NCI-H748 (cell line): ENCODE data around the gene UBL5.

Source experiments
- DNase-seq: peaks from one replicate; lab custom pipeline; 2025; ENCODE audit not compliant: unreplicated experiment; lab: John Stamatoyannopoulos, UW

The UBL5 gene

DNA sequence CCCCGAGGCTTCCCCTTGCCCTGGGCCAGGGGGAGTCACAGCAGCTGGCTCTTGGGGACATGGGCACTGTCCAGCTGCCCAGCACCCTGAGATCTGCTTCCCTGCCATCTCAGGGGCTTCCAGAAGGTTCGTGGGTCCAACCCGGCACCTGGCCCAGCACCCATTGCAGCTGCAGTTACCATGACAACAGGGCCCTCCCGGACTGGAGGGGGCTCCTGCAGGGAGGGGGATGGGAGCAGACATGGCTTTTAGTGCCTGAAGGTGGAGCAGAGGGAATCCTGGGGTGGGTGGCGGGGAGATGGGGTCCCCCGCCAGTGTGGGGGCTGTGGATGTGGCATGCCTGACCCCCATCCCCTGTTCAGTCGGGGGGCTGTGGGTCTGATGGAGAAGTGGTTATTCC lies 22.1 kb downstream of the UBL5 start:
- DNase-seq, result no peak

- no peak for DNase-seq
Measured at GRCh38 chr19:9850235-9850959, 22.7 kb downstream of the UBL5 start.

DNA sequence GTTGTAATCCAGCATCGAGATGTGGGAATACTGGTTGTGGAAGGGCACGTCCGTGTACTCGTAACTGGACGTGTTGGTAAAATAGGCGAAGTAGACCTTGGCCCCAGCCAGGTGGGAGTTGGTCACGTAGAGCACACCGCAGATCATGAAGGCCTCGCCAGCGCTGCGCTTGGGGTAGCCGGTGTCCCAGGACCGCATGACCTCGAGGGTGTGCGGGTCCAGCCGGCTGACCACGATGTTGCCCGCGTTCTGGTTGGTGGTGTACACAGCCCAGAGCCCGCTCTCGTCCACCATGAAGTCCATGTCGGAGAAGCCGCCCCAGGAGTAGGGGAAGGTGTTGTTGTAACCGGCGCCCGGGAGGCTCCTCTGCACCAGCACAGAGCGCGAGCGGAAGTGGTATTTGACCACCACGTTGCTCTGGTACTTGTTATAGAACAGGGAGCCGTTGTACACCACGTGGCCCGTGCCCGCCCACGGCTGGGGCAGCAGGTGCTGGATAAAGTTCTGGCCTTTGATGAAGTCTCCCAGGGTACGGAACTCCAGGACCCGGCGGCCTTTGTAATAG lies 26.6 kb downstream of the UBL5 start:
- DNase-seq, result no peak

GRCh38 chr19:9856609-9857008 lies 28.9 kb downstream of the UBL5 start:
- DNase-seq, result no peak

DNA sequence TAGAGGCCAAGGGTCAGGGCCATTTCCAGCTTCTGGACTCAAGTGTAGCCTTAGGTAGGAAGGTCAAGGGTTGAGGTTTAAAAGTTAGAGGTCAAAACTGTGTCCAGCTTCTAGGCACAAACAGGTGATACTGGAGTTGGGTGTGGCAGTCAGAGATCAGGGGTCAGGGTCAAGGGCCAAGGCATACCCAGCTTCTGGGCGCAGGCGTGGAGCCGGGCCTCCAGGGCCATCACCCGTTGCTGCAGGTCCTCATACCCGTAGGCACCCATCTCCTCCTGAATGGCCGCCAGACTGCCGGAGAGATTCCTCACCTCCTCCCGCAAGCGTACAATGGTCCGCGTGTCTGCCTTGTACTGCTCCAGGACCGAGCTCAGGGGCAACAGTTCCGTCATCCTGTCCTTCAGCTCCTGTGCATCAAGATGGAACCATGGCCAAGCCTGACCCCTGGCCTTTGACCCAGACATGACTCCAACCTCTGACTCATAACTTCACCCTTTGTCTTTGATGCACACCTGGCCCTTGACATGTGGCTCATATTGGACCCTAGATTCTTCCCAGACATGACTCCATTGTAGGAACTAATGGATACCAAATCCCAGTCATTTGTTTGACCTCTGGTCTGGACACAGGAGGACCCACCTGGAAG lies 29.5 kb downstream of the UBL5 start:
- no peak for DNase-seq

DNA sequence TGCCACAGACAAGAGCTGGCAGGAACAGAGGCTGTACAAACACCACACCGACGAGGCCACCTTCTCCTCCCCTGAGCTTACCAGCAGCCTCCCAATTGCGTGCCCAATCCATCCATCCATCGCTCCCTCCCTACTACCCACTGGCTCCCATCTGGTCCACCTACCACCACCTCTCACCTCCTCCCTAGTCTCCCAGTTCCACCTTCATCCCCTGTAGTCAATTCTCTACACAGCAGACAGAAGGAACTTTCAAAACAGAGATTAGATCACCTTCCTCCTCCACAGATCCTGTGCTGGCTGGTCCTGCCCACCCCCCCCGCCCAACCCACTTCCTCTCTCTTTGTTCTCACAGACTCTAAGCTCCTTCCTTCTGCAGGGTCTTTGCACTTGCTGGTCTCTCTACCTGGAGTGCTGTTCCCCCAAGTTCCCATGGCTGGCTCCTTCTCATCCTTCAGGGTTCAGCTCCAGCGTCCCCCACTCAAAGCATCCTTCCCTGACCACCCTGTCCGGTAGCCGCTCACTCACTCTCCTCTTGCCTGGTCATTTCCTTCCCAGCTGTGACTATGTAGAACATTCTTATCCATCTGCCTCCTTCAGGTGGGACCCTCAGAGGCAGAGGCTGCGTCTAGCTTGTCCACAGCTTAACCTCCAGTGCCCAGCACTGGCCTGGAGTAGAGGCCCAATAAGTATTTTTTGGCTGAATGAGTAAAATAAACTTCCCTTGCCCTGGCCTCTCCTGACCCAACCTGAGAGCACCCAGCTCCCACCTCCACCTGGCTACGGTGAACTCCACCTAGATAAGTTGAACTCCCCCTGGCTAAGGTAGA lies 30.4 kb downstream of the UBL5 start:
- DNase-seq, result no peak

DNA sequence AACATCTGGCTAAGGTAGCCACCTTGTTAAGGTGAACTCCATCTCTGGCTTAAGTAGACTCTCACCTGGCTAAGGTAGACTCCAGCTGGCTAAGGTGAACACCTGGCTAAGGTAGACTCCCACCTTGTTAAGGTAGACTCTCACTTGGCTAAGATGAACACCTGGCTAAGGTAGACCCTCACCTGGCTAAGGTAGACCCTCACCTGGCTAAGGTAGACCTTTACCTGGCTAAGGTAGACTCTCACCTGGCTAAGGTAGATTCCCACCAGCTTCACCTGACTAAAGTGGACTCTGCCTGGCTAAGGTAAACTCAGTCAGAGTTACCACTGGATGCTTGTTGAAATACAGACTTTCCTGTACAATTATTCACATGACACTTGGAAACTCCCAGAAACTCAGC lies 31.0 kb downstream of the UBL5 start:
- no peak for DNase-seq

GRCh38 chr19:9860407-9860806 lies 32.7 kb downstream of the UBL5 start:
- no peak for DNase-seq

- DNase-seq, result no peak
Measured at GRCh38 chr19:9861503-9861902, 33.8 kb downstream of the UBL5 start.

- no peak for DNase-seq
Measured at GRCh38 chr19:9862938-9863337, 35.2 kb downstream of the UBL5 start.

- DNase-seq, result no peak
Measured at GRCh38 chr19:9863759-9864158, 36.0 kb downstream of the UBL5 start.

- DNase-seq, result no peak
Measured at GRCh38 chr19:9865732-9866501, 38.2 kb downstream of the UBL5 start.

- no peak for DNase-seq
Measured at GRCh38 chr19:9868983-9869617, 41.4 kb downstream of the UBL5 start.

- DNase-seq, result peak; percentile 84
Measured at GRCh38 chr19:9871626-9872338, 44.1 kb downstream of the UBL5 start.

DNA sequence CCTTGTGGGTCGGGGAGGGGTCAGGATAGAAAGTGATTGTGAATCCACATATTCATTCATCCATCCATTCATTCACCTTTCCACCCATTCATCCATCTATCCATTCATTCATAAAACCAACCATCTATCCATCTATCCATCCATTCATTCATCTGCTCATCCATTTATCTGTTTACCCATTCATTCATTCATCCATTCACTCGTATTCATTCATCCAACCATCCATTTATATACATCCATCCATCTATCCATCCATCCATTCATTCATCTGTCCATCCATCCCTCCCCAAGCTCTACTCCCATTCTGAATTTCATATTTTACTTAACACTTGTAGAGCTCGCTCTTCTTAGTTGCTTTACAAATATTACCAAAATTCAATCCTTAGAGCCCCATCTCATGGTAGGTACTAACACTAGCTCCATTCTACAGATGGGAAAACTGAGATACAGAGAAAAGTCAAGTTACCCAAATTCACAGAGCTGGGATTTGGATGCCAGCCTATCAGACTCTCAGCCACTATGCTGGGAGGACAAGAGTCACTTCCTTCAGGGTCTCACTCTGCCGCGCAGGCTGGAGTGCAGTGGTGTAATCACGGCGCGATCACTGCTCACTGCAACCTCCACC lies 45.0 kb downstream of the UBL5 start:
- DNase-seq, result no peak

DNA sequence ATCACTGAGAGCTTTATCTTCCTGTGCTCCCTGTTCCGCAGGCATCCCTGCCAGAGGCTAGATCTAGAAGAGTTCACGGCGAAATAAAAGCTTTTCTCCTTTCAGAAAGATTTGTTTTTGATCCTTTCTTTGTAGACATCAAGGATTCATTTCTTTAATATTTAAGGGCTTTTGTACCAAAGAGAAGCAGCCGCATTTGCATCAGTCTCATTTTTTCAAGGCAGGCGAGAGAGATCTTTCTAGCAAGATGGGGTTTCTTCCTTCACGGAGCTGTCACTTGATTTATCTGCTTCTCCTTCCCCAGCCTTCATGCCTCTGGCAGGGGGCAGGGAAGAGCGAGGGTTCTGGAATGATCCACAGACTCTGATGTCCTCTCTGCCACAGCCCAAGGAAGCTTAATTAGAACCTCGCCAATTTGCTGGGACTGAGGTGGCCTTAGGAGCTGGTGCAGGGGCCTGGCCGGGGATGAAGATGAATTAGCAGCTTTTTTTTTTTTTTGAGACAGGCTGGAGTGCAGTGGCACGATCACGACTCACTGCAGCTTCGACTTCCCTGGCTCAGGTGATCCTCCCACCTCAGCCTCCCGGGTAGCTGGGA lies 47.4 kb downstream of the UBL5 start:
- no peak for DNase-seq

GRCh38 chr19:9875796-9876195 lies 48.1 kb downstream of the UBL5 start:
- no peak for DNase-seq

GRCh38 chr19:9877780-9878510 lies 50.2 kb downstream of the UBL5 start:
- DNase-seq, result no peak
